GM19452 (cell line): ENCODE data around the gene HPS5.
A peak's percentile ranks its signal among the peaks of the same experiment; 100 is the strongest.
"Not testable (repeated sequence)": the region's sequence is repeated elsewhere in the genome, so short reads cannot be mapped to it uniquely, and the experiment has no call there.

Experiments used
- ATAC-seq: cut with Tn5 transposase; IDR thresholded peaks from one replicate; pipeline ENCODE4 v1.9.1; 2021; ENCODE audit not compliant: unreplicated experiment

HPS5 gene, protein sequence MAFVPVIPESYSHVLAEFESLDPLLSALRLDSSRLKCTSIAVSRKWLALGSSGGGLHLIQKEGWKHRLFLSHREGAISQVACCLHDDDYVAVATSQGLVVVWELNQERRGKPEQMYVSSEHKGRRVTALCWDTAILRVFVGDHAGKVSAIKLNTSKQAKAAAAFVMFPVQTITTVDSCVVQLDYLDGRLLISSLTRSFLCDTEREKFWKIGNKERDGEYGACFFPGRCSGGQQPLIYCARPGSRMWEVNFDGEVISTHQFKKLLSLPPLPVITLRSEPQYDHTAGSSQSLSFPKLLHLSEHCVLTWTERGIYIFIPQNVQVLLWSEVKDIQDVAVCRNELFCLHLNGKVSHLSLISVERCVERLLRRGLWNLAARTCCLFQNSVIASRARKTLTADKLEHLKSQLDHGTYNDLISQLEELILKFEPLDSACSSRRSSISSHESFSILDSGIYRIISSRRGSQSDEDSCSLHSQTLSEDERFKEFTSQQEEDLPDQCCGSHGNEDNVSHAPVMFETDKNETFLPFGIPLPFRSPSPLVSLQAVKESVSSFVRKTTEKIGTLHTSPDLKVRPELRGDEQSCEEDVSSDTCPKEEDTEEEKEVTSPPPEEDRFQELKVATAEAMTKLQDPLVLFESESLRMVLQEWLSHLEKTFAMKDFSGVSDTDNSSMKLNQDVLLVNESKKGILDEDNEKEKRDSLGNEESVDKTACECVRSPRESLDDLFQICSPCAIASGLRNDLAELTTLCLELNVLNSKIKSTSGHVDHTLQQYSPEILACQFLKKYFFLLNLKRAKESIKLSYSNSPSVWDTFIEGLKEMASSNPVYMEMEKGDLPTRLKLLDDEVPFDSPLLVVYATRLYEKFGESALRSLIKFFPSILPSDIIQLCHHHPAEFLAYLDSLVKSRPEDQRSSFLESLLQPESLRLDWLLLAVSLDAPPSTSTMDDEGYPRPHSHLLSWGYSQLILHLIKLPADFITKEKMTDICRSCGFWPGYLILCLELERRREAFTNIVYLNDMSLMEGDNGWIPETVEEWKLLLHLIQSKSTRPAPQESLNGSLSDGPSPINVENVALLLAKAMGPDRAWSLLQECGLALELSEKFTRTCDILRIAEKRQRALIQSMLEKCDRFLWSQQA

DNA sequence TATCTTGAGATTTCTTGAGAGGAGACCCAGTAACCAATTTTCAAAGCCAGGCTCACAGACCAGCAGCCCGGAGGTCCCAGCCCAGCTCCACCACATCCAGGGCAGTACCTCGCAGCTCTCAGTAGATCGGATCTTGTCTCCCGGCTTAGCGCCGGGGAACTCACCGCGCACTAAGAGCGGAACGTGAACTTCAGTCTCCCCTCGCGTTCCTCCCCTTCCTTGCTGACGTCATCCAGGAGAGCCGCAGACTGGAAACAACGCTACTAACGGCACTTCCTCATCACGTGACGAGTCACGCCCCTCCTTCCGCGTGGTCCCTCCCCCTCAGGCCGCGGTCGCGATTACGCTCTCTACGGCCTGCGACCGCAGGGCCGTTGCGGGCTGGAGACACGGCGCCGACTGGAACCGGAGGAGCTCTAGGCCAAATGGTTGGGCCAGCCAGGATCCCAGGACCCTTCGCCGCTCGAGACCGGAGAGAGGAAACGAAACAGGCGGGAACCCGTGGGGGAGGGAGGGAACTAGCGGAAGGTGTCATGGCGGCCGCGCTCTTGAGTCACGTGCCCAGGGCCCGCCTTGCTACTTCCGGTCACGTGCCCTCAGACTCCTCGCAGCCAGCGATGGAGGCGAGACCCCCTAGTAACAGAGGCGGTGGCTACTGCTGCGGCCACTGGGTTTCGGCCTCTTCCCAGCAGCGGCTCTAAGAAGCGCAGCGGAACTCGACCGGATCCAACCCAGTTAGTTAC, at the start of gene HPS5, which contains the start of gene GTF2H1:
Gene HPS5 (minus strand): TSS at position 172 of the 743 bp plus-strand sequence. CDS start 4,282 bp downstream, outside the sequence.
Gene GTF2H1 (plus strand): TSS at position 599 of the 743 bp plus-strand sequence. CDS start 10,508 bp downstream, outside the sequence.
- peak; percentile 87 for ATAC-seq

GRCh38 chr11:18371279-18371678, 49.3 kb upstream of the HPS5 start:
- ATAC-seq, result no peak

DNA sequence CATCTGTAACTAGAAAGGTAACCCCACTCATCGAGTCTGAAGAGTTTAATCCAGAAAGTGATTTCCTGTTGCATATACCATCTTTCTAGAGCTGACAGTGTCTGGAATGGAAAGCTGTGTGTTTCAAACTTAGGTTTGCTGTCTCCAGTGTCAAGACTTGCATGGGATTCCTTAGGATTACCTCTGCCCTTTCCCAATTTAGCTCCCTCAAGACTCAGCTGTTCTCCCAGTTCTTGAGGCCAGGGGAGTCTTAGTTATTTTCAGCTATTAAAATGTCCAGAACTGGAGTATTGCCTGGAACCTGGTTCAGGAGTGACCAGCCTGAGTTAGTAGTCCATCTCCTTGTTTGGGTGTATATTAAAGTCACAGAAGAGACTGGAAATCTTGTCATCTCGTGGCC, 47.5 kb upstream of the HPS5 start:
- ATAC-seq, result no peak

DNA sequence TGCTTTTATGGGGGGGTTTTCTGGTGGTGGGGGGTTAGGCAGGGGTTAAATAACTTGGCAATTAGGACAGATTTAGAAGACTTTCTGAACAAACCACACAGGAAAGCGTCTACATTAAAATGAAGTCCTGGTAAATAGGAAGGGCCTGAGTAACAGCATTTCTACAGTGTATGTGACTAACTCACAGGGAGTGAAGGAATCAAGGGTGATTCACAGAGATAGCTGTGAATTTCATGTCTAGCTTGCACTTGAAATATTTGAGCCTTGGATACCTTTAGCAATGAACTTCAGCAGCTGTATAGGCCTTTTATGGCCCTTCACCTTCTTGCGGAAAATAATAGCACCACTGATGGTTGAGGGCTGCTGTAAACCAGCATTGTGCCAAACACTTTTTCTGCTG, 46.3 kb upstream of the HPS5 start:
- no peak for ATAC-seq

- no peak for ATAC-seq
Observed at GRCh38 chr11:18367431-18367830, 45.5 kb upstream of the HPS5 start.

GRCh38 chr11:18366286-18366685, 44.3 kb upstream of the HPS5 start:
- no peak for ATAC-seq

- no peak for ATAC-seq
Observed at GRCh38 chr11:18365741-18366140, 43.8 kb upstream of the HPS5 start.

DNA sequence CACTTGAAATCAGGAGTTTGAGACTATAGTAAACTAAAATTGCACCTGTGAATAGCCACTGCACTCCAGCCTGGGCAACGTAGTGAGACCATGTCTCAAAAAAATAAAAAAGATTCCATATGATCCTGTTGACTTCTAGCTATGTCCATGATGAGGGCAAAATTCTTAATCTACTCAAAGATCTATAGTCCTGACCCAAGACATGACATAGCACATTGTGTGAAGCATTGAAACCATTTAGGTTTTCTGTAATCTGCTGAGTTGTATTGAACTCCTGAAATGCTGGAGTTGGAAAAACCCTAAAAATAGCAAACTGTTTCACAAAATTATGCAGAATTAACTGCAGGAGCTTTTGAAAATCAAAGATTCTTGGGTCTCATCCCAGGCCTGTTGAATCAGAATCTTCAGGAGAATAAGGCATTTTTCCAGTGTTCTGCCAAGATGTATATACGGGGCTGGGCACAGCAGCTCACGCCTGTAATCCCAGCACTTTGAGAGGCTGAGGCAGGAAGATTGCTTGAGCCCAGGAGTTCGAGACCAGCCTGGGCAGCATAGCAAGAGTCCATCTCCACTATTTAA, 42.6 kb upstream of the HPS5 start:
- ATAC-seq, result no peak

DNA sequence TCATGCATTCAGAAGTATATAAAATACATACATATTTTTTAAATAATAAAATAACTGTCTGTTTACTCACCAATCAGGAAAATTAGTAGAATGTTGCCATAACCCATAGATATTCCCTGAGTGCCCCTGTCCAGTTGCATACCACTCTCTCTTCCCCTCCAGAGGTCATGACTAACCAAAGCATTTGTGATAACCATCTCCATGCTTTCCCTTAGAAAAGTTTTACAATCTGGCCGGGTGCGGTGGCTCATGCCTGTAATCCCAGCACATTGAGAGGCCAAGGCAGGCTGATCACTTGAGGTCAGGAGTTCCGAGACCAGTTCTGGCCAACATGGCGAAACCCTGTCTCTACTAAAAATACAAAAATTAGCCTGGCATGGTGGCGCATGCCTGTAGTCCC, 39.2 kb upstream of the HPS5 start:
- no peak for ATAC-seq

DNA sequence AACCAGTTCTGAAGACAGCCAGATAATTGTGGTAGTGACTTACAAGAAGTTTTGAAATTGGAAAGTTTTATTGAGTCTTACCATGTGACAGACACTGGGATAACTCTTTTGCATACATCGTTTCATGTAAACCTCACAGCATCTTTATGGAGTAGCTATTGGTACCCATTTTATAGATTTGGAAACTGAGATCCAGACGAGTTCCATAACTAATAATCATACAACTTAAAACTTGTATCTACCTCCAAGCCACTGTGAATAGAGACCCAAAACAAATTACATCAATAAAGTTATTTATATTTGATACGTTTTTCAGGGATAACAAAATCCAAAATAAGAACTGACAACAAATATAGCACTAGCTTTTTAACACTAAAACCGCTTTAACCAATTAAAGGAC, 36.7 kb upstream of the HPS5 start:
- ATAC-seq, result no peak

- no peak for ATAC-seq
Observed at GRCh38 chr11:18352581-18352980, 30.6 kb upstream of the HPS5 start.

DNA sequence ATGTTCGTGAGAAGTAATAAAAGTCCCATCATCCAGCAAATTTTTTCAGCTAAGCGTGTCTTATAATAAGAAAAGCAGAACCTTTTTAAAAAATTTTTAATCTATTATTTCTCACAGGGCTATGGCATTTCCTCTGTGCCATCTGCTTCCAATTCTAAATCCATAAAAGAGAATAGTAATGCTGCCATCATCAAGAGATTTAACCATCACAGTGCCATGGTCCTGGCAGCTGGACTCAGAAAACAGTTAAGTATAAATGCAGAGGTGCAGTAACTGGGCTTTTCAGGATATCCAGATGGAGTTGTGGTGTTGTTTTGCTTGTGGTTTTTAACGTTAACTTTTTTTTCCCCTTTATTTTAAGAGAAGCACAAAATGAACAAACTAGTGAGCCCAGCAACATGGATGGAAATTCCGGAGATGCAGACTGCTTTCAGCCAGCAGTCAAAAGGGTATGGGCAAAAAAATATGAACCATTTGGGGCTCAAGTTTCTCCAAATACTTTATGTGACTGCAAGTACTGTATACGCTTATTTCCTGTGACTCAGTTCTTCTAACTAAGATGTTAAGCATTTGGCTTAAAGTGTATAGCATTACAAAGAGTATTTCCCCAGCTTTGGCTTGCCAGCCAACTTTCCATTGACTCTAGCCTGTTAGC, 25.7 kb upstream of the HPS5 start:
- ATAC-seq, result no peak

GRCh38 chr11:18332891-18333290, 11.0 kb upstream of the HPS5 start:
- ATAC-seq, result no peak

- no peak for ATAC-seq
Observed at GRCh38 chr11:18332302-18332701, 10.4 kb upstream of the HPS5 start.

- no peak for ATAC-seq
Observed at GRCh38 chr11:18330921-18331320, 9.0 kb upstream of the HPS5 start.

DNA sequence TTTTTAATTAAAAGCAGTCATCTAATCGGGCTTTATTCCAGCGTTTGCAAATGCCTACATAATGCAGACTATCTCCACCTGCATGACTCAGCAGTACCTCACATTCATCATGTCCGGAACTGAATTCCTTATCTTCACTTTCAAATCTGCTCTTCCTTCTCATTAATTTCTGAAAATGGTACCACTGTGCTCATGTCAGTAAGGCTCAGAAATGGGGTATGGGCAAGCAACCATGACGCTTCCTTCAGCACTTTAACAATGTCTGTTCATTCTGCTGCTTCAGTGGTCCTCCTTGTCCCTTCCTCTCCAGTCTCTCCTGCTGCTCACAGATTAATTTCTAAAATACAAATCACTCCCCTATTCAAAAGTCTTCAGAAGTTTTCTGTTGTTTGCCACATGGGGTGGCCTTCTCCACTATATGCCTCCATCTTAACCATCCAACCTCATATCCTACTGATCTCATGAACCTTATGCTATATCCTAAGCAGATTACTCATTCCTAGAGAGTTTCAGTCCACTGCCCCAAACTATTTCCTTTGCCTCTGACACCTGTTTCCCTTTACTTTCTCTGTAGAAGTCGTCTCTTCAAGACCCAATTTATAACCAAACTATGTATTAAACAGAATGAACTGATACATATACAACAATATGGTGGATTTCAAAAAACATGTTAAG, 7.4 kb upstream of the HPS5 start:
- peak; percentile 65 for ATAC-seq

GRCh38 chr11:18324381-18324780, 2.4 kb upstream of the HPS5 start:
- ATAC-seq, result no peak

- not testable (repeated sequence) for ATAC-seq
Observed at GRCh38 chr11:18323881-18324280, 1.9 kb upstream of the HPS5 start.
